Subcutaneous adipose tissue (tissue), 4 donors: Measurements from ENCODE around the gene SMARCA2. TPM values are rescaled to one million over a fixed set of nuclear protein-coding genes. Genes with fewer than 3 reads are reported as not detected.

Source experiments
- CTCF ChIP-seq: fragments of 450-650 bp; IDR thresholded peaks from one replicate; pipeline ENCODE4 v1.5.1; 2016; ENCODE audit warnings: low read depth, mild to moderate bottlenecking, control low read depth, antibody characterized with exemption, moderate library complexity
- total RNA-seq, 4 donors: library from RNA; depleted of rRNA; stranded (reverse); fragments of >200 nt; gene quantifications; one replicate each; pipeline ENCODE4 v1.1.0, GENCODE V29; 2016

SMARCA2 gene
- total RNA-seq, 4 donors from 2014 or later, result 116 to 186 (median 152) TPM

GRCh38 chr9:2085716-2086115 lies 70.6 kb downstream of the SMARCA2 start:
- TF ChIP-seq CTCF, result no peak

- TF ChIP-seq CTCF, result no peak
Measured at GRCh38 chr9:2086116-2086515, 71.0 kb downstream of the SMARCA2 start.

- no peak for TF ChIP-seq CTCF
Measured at GRCh38 chr9:2086971-2087370, 71.8 kb downstream of the SMARCA2 start.

- TF ChIP-seq CTCF, result no peak
Measured at GRCh38 chr9:2087500-2088313, 72.6 kb downstream of the SMARCA2 start.

- TF ChIP-seq CTCF, result no peak
Measured at GRCh38 chr9:2093920-2094597, 78.9 kb downstream of the SMARCA2 start.

- TF ChIP-seq CTCF, result no peak
Measured at GRCh38 chr9:2096376-2096970, 81.3 kb downstream of the SMARCA2 start.

- no peak for TF ChIP-seq CTCF
Measured at GRCh38 chr9:2106666-2107065, 91.5 kb downstream of the SMARCA2 start.
